Large intestine (tissue), 3 donors: Measurements from ENCODE around the gene PRKCH. TPM values are rescaled to one million over a fixed set of nuclear protein-coding genes. Genes with fewer than 3 reads are reported as not detected.

Source experiments
- DNase-seq, 2 donors: peaks; one replicate each; pipeline versions ENCODE4 v3.0.0 to v3.0.0-alpha.2; 2013
- H3K27ac ChIP-seq: one replicate; pipeline ENCODE4 v1.5.1; 2013; ENCODE audit warnings: low read length
- H3K27me3 ChIP-seq: 2 replicates; pipeline ENCODE4 v1.6.1; 2013; ENCODE audit warnings: low read length; ENCODE audit not compliant: control insufficient read depth, insufficient read depth
- H3K36me3 ChIP-seq: 2 replicates; pipeline ENCODE4 v1.6.1; 2013; ENCODE audit warnings: low read length; ENCODE audit not compliant: control insufficient read depth, insufficient read depth
- H3K4me1 ChIP-seq: one replicate; pipeline ENCODE4 v1.6.1; 2013; ENCODE audit warnings: low read length; ENCODE audit not compliant: control insufficient read depth, insufficient read depth
- H3K4me3 ChIP-seq: one replicate; pipeline ENCODE4 v1.5.1; 2013; ENCODE audit warnings: low read length
- H3K9me3 ChIP-seq: one replicate; pipeline ENCODE4 v1.6.1; 2013; ENCODE audit warnings: mild to moderate bottlenecking, low read depth, low read length, moderate library complexity; ENCODE audit not compliant: control insufficient read depth
- WGBS: methylation state at CpG from one replicate; pipeline ENCODE4 v1.1.5; 2013; ENCODE audit warnings: low lambda C conversion rate; ENCODE audit not compliant: insufficient coverage; 5-methylcytosine and 5-hydroxymethylcytosine counted together
- polyA plus RNA-seq: library from polyadenylated mRNA; unstranded; fragments of 120-200 nt; gene quantifications from one replicate; pipeline ENCODE4 v1.2.1, GENCODE V29; 2013

The PRKCH gene
- polyA plus RNA-seq, 1 donor = 7.7 TPM

GRCh38 chr14:61484031-61484430 is 162.7 kb downstream of the PRKCH start:
- H3K9me3 ChIP-seq = no peaks in the 10 kb centered on the region
- H3K36me3 ChIP-seq = no peaks in the 10 kb centered on the region
- H3K4me1 ChIP-seq = no peaks in the 10 kb centered on the region
- WGBS = 89% methylated on average over 3 of the region's 9 CpGs
- no peak for DNase-seq
- H3K27me3 ChIP-seq = no peaks in the 10 kb centered on the region
- H3K27ac ChIP-seq = no peak overlapping the region
- no peak overlapping the region for H3K4me3 ChIP-seq

GRCh38 chr14:61484826-61485584 is 163.6 kb downstream of the PRKCH start:
- no peaks in the 10 kb centered on the region for H3K36me3 ChIP-seq
- WGBS = 100% methylated on average over 1 of the region's 8 CpGs
- H3K4me1 ChIP-seq = no peaks in the 10 kb centered on the region
- H3K27ac ChIP-seq = no peak overlapping the region
- DNase-seq = no peak
- no peaks in the 10 kb centered on the region for H3K9me3 ChIP-seq
- no peaks in the 10 kb centered on the region for H3K27me3 ChIP-seq
- H3K4me3 ChIP-seq = no peak overlapping the region

GRCh38 chr14:61485661-61486060 is 164.3 kb downstream of the PRKCH start:
- no CpG with 5 or more reads among the region's 4 CpGs for WGBS
- DNase-seq = no peak
- H3K27me3 ChIP-seq = no peaks in the 10 kb centered on the region
- no peaks in the 10 kb centered on the region for H3K36me3 ChIP-seq
- no peak overlapping the region for H3K4me3 ChIP-seq
- no peaks in the 10 kb centered on the region for H3K9me3 ChIP-seq
- H3K4me1 ChIP-seq = no peaks in the 10 kb centered on the region
- H3K27ac ChIP-seq = no peak overlapping the region

GRCh38 chr14:61486930-61487495 is 165.6 kb downstream of the PRKCH start:
- H3K27ac ChIP-seq = no peak overlapping the region
- no CpG with 5 or more reads among the region's 5 CpGs for WGBS

GRCh38 chr14:61488417-61489401 is 167.3 kb downstream of the PRKCH start:
- WGBS = no CpG with 5 or more reads among the region's 4 CpGs
- Histone ChIP-seq H3K4me3 (no peak overlapping the region), H3K27me3 (no peaks in the 10 kb centered on the region), H3K4me1 (no peaks in the 10 kb centered on the region), H3K27ac (no peak overlapping the region), H3K36me3 (no peaks in the 10 kb centered on the region), H3K9me3 (no peaks in the 10 kb centered on the region)
- no peak for DNase-seq

More at GRCh38 chr14:61486930-61487495, 165.6 kb downstream of the PRKCH start:
- DNase-seq = no peak
- no peaks in the 10 kb centered on the region for H3K4me1 ChIP-seq
- no peaks in the 10 kb centered on the region for H3K36me3 ChIP-seq
- H3K27me3 ChIP-seq = no peaks in the 10 kb centered on the region
- H3K4me3 ChIP-seq = no peak overlapping the region
- H3K9me3 ChIP-seq = no peaks in the 10 kb centered on the region

GRCh38 chr14:61489512-61489911 is 168.1 kb downstream of the PRKCH start:
- H3K4me1 ChIP-seq = no peaks in the 10 kb centered on the region
- DNase-seq = no peak
- WGBS = 60% methylated on average over 1 of the region's 2 CpGs
- no peaks in the 10 kb centered on the region for H3K9me3 ChIP-seq
- H3K27me3 ChIP-seq = no peaks in the 10 kb centered on the region
- H3K27ac ChIP-seq = no peak overlapping the region
- H3K4me3 ChIP-seq = no peak overlapping the region
- H3K36me3 ChIP-seq = no peaks in the 10 kb centered on the region

- no peak overlapping the region for H3K4me3 ChIP-seq
- no peaks in the 10 kb centered on the region for H3K27me3 ChIP-seq
- no peak overlapping the region for H3K27ac ChIP-seq
- WGBS = no CpG with 5 or more reads among the region's 6 CpGs
- H3K4me1 ChIP-seq = no peaks in the 10 kb centered on the region
- no peak for DNase-seq
- no peaks in the 10 kb centered on the region for H3K9me3 ChIP-seq
- no peaks in the 10 kb centered on the region for H3K36me3 ChIP-seq
Measured at GRCh38 chr14:61489932-61490331, 168.6 kb downstream of the PRKCH start.

GRCh38 chr14:61491224-61491623 is 169.8 kb downstream of the PRKCH start:
- H3K36me3 ChIP-seq = no peaks in the 10 kb centered on the region
- no peaks in the 10 kb centered on the region for H3K4me1 ChIP-seq
- DNase-seq = no peak
- no peaks in the 10 kb centered on the region for H3K27me3 ChIP-seq
- no peak overlapping the region for H3K27ac ChIP-seq
- H3K4me3 ChIP-seq = no peak overlapping the region
- H3K9me3 ChIP-seq = no peaks in the 10 kb centered on the region
- WGBS = no CpG with 5 or more reads among the region's 1 CpG

- Histone ChIP-seq H3K27ac (no peak overlapping the region), H3K36me3 (no peaks in the 10 kb centered on the region), H3K9me3 (no peaks in the 10 kb centered on the region), H3K27me3 (no peaks in the 10 kb centered on the region), H3K4me3 (no peak overlapping the region), H3K4me1 (no peaks in the 10 kb centered on the region)
- WGBS = no CpG with 5 or more reads among the region's 5 CpGs
- DNase-seq = no peak
Measured at GRCh38 chr14:61491876-61492434, 170.6 kb downstream of the PRKCH start.

GRCh38 chr14:61492474-61492873 is 171.1 kb downstream of the PRKCH start:
- Histone ChIP-seq H3K4me3 (no peak overlapping the region), H3K9me3 (no peaks in the 10 kb centered on the region), H3K4me1 (no peaks in the 10 kb centered on the region), H3K36me3 (no peaks in the 10 kb centered on the region), H3K27me3 (no peaks in the 10 kb centered on the region), H3K27ac (no peak overlapping the region)
- 100% methylated on average over 1 of the region's 3 CpGs for WGBS
- no peak for DNase-seq
